Activated T-helper 1 cell treated with Interleukin-2 at 50 U/mL for 16 hours (primary cell): Measurements from ENCODE around the gene ANTXRL.
"Not testable (repeated sequence)": the region's sequence is repeated elsewhere in the genome, so short reads cannot be mapped to it uniquely, and the experiment has no call there.

Source experiments
- DNase-seq: peaks from one replicate; pipeline ENCODE4 v3.0.0-alpha.2; 2020; ENCODE audit warnings: low read depth

Gene ANTXRL

DNA sequence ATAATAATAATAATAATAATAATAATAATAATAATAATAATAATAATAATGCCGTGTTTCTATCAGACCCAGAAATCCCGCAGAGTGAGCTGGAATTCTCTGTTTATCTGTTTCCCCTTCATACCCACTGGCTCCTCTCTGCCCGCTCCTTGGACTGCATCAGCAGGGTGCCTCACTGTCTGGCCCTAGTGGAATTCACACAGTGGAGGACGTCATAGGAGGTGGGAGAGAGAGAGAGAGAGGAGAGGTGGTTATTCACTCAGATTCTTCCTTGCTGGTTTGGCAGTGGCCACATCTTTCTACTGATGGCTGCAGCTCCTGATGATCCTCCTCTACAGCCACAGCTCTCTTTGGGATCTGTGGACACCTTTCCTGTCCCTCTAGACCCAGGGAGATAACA lies 78.7 kb downstream of the ANTXRL start:
- not testable (repeated sequence) for DNase-seq

DNA sequence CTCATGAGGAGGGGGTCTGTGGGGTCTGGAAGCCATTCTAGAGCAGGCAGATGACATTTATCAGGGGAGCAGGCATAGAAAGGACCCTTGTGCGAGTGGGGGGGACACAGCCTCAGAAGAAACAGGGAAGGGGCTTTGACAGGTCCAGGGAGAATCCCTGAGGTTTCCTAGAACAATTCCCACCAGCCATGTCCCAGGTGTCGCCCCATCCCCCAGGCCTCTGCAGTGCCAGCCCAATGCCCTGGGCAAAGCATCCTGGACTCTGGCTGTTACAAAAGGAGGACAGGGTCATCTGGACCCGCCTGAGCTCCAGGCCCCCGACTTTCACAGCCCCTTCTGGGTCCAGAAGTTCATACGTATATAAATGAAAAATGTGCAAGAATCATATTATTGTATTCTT lies 80.4 kb downstream of the ANTXRL start:
- DNase-seq: not testable (repeated sequence)

DNA sequence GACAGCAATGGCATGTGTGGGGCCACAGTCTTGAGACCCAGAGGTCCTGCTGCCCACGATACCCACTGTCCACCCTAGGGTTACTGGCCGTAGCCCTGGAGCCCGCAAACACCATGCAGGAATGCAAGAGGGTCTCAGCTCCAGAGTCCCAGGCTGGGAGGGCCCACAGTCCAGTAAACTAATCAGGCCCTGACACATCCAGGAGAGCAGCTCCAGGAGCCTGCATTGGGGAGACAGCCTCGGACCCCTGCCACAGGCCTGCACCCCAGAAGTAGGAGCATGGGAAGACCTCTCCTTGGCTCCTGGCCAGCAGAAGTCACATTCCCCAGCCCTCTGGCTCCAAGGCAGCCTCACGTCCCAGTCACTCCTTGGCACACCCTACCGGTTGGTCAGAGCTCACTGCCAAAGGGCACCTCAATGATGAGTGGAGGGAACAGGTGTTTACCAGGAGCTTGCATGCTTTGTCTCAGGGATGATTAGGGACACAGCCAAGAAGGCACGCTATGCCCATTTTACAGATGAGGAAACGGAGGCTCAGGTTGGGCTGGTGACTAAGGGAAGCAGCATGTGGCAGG lies 81.0 kb downstream of the ANTXRL start:
- DNase-seq: not testable (repeated sequence)

DNA sequence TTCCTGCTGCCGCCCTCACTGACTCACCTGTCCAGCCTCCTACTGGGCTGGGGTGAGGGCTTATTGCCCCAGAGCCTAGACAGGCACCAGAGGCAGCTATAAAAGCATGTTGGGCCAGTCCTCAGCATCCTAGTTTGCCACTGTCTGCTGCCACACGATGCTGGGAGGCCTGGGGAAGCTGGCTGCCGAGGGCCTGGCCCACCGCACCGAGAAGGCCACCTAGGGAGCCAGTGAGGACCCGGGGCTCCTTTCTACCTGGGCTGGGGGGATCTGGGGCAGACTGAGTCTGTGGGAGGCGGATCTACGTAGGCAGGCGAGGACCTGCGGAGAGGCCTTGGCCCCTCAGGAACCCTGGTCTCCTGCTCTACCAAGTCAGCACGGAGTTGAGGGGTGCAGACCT lies 82.2 kb downstream of the ANTXRL start:
- not testable (repeated sequence) for DNase-seq

DNA sequence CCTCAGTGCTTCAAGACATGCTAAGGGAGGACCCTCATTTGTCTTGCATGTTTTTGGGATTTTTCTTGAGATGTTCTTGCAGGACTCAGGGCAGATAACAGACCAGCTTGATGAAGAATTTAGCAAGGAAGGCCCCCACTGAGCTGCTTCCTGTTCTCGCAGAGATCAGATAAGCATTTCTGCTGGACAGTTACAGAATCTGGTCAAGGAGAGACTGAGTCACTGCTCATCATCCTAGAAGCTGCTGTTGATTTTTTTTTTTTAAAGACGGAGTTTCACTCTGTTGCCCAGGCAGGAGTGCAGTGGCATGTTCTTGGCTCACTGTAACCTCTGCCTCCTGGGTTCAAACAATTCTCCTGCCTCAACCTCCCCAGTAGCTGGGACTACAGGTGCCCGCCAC lies 87.6 kb downstream of the ANTXRL start:
- not testable (repeated sequence) for DNase-seq

DNA sequence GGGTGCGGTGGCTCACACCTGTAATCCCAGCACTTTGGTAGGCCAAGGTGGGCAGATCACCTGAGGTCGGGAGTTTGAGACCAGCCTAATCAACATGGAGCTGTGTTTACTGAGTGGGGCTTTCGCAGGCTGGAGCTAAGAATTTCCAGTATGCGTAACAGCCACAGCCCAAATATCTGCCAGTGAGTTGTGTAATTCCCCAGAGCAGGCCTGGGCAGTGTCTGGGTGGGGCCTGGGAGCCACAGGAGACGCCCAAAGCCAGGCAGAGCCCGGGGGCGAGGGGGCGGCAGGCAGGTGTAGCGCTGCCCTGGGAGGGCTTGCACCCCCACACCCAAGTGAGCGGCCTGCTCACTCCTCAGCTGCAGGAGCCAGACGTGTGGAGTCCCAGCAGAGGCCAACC lies 88.6 kb downstream of the ANTXRL start, which contains the start of gene ANXA8L1:
Gene ANXA8L1, plus strand, starts transcription at position 371 of the 400 bp plus-strand sequence. CDS start 76 bp downstream, outside the sequence.
- not testable (repeated sequence) for DNase-seq

DNA sequence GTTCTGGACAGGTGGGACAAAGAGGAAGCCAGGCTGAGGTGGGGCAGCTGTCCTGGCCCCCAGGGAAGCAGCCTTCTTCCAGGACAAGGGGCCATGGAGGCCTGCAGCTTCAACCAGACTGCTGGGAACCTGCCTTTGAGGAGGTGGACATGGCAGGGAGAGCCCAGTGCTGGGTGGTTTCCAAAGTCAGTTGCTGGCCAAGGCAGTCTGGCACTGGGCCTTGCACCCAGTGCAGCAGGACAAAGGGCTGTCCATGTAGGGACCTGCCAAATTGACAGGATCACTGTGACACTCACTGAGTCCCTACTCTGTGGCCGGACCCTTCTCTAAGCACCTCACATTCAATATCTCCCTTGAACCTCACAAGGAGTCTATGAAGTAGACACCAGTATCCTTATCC lies 90.2 kb downstream of the ANTXRL start:
- DNase-seq: not testable (repeated sequence)

DNA sequence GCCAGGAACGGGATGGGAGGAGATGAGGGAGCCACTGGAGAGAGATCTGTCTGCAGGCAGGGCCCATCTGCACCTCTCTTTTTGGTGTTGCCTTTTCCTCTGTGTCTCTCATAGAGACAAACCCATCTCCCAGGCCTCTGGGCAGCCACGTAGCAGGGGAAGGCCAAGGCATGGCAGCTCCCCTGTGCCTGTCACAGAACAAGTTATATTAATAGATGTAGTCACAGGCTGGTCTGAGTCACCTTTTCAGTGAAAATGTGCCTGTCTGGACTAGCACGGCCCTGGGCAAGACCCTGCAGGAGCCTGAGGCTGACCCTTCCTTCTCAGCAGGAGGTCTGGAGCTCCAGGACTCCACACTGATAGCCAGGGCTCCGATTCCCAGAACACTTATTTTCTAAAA lies 90.9 kb downstream of the ANTXRL start:
- DNase-seq: not testable (repeated sequence)

DNA sequence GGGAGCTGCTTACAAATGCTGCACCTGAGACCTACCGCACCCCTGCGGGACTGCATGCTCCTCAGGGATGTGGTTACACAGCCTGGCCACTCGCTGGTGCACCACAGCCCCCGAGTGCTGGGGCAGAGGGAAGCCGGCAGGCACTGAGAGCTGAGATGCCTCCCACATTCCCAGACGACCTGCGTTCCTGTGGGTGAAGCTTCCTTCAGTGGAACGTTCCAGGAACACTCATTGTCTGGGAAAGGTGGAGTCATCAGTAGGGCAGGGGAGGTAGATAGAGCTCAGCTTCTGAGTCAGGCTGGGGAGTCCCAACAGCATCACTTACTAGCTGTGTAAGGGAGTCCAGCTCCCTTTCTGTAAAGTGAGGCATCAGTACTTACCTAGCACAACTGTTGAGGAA lies 91.3 kb downstream of the ANTXRL start:
- not testable (repeated sequence) for DNase-seq

DNA sequence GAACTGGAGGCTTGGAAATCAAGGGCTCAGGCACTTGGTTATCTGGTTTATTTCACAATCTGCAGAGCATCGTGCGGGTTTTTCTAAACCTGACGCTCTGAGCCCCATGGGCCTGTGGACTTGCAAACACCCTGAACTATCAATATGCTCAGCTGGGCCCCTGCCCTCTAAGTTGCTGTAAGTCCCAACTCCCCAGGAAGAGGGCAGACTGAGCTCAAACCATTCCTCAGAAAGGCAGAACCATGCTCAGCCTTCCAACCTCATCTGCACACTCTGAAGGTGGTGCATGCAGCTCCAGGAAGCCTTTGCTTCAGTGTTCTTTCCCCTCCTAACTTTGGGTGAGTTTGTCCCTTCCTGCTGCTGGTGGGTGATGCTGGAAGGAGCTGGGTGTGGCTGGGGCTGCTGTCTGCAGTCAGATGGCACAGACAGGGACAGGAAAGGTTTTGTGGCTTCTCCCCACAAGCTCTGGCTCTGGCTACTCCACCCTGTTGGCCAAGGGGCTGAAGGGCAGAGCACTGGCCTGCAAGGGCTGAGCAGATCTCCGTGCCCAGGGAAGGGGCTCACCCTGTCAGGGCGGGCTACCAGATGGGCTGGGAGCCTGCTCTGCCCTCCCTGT lies 92.5 kb downstream of the ANTXRL start:
- DNase-seq: not testable (repeated sequence)
